ENCODE results near the gene MAGI2. TPM values are rescaled to one million over a fixed set of nuclear protein-coding genes. Genes with fewer than 3 reads are reported as not detected.

MAGI2 gene
- total RNA-seq, 4 donors from 2014 or later: 0.90 to 2.4 (median 0.99) TPM

DNA sequence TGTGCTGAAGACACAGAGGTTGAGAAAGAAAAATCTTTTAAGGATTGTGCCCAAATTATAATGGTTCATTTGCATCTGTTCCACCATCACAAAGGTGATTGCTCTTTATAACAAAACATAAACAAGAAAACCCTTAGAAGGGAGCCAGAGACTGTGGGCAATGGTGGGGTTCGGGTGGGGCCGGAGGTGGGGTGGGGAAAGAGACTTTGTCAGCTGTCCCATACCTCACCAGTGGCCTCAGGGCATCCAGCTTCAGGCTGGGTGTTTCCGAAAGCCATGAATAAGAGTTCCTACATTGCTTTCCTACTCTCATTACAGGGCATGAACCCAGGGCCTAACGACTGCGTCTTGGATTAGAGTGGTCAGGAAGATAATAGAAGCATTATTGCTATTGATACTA lies 1427.0 kb downstream of the MAGI2 start:
- in situ Hi-C loops (cut with MboI; ENCODE audit: low sequenced_read_pairs in 4 of 4): no loop called here

DNA sequence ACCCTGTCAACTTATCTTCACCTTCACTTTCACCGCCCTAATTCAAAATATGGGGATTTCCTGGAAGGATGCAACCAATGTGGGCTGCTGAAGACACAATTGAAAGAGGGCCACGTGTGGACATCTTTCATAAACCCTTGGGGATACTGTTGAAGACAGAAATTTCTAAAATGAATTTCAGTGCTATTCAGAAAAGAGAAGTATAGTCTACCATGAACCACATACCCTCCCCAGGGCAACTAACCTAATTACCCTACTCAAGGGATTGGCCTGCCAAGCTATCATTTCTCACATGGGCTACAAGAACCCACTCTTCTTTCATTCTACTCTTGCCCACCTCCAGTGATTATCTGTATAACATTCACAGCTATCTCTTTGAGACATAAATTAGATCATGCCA lies 1428.9 kb downstream of the MAGI2 start:
- H3K4me3 ChIP-seq: no peak overlapping the region
- in situ Hi-C loops (cut with MboI; ENCODE audit: low sequenced_read_pairs in 4 of 4) (no loop called here), intact Hi-C loops (cut with DNase I; ENCODE audit: low total_unique reads) (loop anchor here (5.0 to 10.0 kb wide), 2 partner anchors 487 to 750 kb away; partner anchors contain the start of gene PTPN12)
- ATAC-seq: no peak
- TF ChIP-seq, protein P1, sequence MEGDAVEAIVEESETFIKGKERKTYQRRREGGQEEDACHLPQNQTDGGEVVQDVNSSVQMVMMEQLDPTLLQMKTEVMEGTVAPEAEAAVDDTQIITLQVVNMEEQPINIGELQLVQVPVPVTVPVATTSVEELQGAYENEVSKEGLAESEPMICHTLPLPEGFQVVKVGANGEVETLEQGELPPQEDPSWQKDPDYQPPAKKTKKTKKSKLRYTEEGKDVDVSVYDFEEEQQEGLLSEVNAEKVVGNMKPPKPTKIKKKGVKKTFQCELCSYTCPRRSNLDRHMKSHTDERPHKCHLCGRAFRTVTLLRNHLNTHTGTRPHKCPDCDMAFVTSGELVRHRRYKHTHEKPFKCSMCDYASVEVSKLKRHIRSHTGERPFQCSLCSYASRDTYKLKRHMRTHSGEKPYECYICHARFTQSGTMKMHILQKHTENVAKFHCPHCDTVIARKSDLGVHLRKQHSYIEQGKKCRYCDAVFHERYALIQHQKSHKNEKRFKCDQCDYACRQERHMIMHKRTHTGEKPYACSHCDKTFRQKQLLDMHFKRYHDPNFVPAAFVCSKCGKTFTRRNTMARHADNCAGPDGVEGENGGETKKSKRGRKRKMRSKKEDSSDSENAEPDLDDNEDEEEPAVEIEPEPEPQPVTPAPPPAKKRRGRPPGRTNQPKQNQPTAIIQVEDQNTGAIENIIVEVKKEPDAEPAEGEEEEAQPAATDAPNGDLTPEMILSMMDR (IDR thresholded peaks at IDR 0.05 in 4 of 5, conservative IDR thresholded peaks at IDR 0.05 in 1 of 5): no peak
- TF ChIP-seq POLR2A (IDR thresholded peaks at IDR 0.05): no peak
- H3K27me3 ChIP-seq: no peaks in the 10 kb centered on the region
- peaks cover 3 to 4% of the 10 kb centered on the region in 2 donors for H3K4me1 ChIP-seq
- no peaks in the 10 kb centered on the region for H3K9me3 ChIP-seq
- no peak overlapping the region for H3K27ac ChIP-seq
- no peaks in the 10 kb centered on the region for H3K36me3 ChIP-seq
- DNase-seq: no peak

More for the DNA sequence above, 1427.0 kb downstream of the MAGI2 start:
- Histone ChIP-seq H3K4me3 (no peak overlapping the region), H3K27ac (no peak overlapping the region), H3K36me3 (no peaks in the 10 kb centered on the region), H3K4me1 (no peaks in the 10 kb centered on the region), H3K9me3 (no peaks in the 10 kb centered on the region), H3K27me3 (no peaks in the 10 kb centered on the region)
- ATAC-seq (no peak), DNase-seq (no peak)
- intact Hi-C loops (cut with DNase I; ENCODE audit: low total_unique reads): loop anchor here (1.0 to 10.0 kb wide), 2 partner anchors 12 to 748 kb away; no protein-coding TSS in a partner anchor
- TF ChIP-seq, protein P1 (IDR thresholded peaks at IDR 0.05 in 4 of 5, conservative IDR thresholded peaks at IDR 0.05 in 1 of 5): no peak
- TF ChIP-seq POLR2A (IDR thresholded peaks at IDR 0.05): no peak

DNA sequence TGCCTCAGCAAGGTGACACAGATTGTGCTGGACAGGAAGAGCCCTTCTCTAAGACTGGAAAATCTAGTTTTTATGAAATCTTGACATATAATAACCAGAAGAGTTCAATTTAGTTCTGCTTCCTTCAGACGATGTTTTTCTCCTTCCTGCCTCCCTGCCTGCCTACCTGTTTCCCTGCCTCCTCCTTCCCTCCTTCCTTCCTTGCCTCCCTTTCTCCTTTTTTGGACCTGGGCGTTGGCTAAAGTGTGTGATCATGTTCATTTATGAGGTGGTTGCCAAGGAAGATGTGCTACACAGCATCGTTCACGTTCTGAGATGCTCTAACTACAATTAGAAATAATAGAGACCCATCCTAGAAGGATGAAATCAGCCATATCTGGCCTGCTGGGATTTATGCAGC lies 1430.3 kb downstream of the MAGI2 start:
- H3K4me3 ChIP-seq: no peak overlapping the region
- no peak for TF ChIP-seq POLR2A (IDR thresholded peaks at IDR 0.05)
- TF ChIP-seq, protein P1 (IDR thresholded peaks at IDR 0.05 in 4 of 5, conservative IDR thresholded peaks at IDR 0.05 in 1 of 5): no peak
- no peak overlapping the region for H3K27ac ChIP-seq
- H3K36me3 ChIP-seq: no peaks in the 10 kb centered on the region
- in situ Hi-C loops (cut with MboI; ENCODE audit: low sequenced_read_pairs in 4 of 4): no loop called here
- DNase-seq (no peak), ATAC-seq (no peak)
- H3K9me3 ChIP-seq: no peaks in the 10 kb centered on the region
- H3K4me1 ChIP-seq: peaks cover 4 to 12% of the 10 kb centered on the region in 2 donors
- intact Hi-C loops (cut with DNase I; ENCODE audit: low total_unique reads): loop anchor here (5.0 to 10.0 kb wide), 2 partner anchors 486 to 752 kb away; partner anchors contain the start of gene PTPN12
- H3K27me3 ChIP-seq: no peaks in the 10 kb centered on the region

DNA sequence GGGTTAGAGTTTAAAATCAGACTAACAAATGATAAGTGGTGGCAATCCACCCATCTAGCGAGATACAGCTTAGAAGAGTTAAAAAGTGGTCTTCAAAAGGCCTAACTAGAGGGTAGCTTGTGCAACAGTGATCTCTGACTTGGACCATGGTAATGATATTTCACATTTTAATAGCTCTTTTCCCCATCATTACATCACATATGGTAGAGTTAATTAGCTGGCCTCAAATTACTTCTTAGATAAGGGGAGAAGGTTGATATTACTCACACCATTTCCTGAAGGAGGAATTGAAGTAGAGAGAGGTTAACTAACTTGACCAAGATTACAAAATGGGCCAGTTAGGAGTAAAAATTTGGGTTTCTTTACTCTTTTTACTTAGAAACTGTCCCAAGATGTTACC lies 1431.3 kb downstream of the MAGI2 start:
- TF ChIP-seq, protein P1 (IDR thresholded peaks at IDR 0.05 in 4 of 5, conservative IDR thresholded peaks at IDR 0.05 in 1 of 5): no peak
- no peak for TF ChIP-seq POLR2A (IDR thresholded peaks at IDR 0.05)
- H3K9me3 ChIP-seq: no peaks in the 10 kb centered on the region
- no peak for DNase-seq
- no peak overlapping the region for H3K27ac ChIP-seq
- no peaks in the 10 kb centered on the region for H3K27me3 ChIP-seq
- no peaks in the 10 kb centered on the region for H3K36me3 ChIP-seq
- no peak overlapping the region for H3K4me3 ChIP-seq
- in situ Hi-C loops (cut with MboI; ENCODE audit: low sequenced_read_pairs in 4 of 4) (no loop called here), intact Hi-C loops (cut with DNase I; ENCODE audit: low total_unique reads) (loop anchor here (5.0 to 10.0 kb wide), 2 partner anchors 485 to 753 kb away; partner anchors contain the start of gene PTPN12)
- no peak for ATAC-seq
- peaks cover 12 to 14% of the 10 kb centered on the region in 2 donors for H3K4me1 ChIP-seq

DNA sequence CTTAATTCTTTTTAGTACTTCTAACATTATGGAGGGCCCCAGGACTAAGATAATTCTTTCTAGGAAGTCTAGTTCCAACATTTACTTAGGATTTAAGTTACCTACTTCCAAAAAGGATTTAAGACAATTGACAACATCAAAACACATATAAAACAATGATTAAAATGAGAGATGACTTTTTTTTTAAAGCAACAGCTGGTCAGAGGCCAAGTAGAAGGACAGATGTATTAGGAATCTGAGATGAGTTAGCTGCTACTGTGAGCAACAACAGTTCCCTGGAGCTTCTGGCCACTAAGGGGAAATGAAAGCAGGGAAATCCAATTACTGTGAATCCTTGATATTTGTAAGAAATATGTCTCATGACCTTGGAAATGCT lies 1432.6 kb downstream of the MAGI2 start:
- Histone ChIP-seq H3K36me3 (no peaks in the 10 kb centered on the region), H3K27ac (peak overlapping the region; percentile 90 to 94 (median 92)), H3K4me3 (no peak overlapping the region), H3K27me3 (no peaks in the 10 kb centered on the region), H3K9me3 (no peaks in the 10 kb centered on the region), H3K4me1 (peaks cover 12 to 14% of the 10 kb centered on the region in 2 donors)
- no peak for DNase-seq
- in situ Hi-C loops (cut with MboI; ENCODE audit: low sequenced_read_pairs in 4 of 4): no loop called here
- intact Hi-C loops (cut with DNase I; ENCODE audit: low total_unique reads): loop anchor here (1.0 to 10.0 kb wide), 3 partner anchors 19 to 754 kb away; partner anchors contain the start of gene PTPN12
- TF ChIP-seq, protein P1 (IDR thresholded peaks at IDR 0.05 in 4 of 5, conservative IDR thresholded peaks at IDR 0.05 in 1 of 5): no peak
- no peak for ATAC-seq
